MM.1S (cell line): ENCODE data around the gene FBXL7.

ENCODE experiments used
- DNase-seq: peaks from one replicate; pipeline ENCODE4 v3.0.0-alpha.2; 2015
- H2AFZ ChIP-seq: fragments of 300-600 bp; sonication (generic); 2 replicates; pipeline ENCODE4 v1.6.0; 2016; ENCODE audit warnings: antibody characterized with exemption, low read length
- H3F3A ChIP-seq: fragments of 300-600 bp; sonication (generic); 2 replicates; pipeline ENCODE4 v1.6.1; 2016; ENCODE audit warnings: mild to moderate bottlenecking, antibody characterized with exemption, low read length, moderate library complexity, mixed read lengths; ENCODE audit not compliant: insufficient read depth
- H3K27ac ChIP-seq: fragments of 300-600 bp; sonication (generic); 2 replicates; pipeline ENCODE4 v1.5.1; 2016; ENCODE audit warnings: mild to moderate bottlenecking, low read length
- H3K27me3 ChIP-seq: fragments of 300-600 bp; sonication (generic); replicated peaks from 2 replicates; pipeline ENCODE4 v1.6.0; 2016; ENCODE audit warnings: low read length; ENCODE audit not compliant: insufficient read depth
- H3K36me3 ChIP-seq: fragments of 300-600 bp; sonication (generic); replicated peaks from 2 replicates; pipeline ENCODE4 v1.6.1; 2016; ENCODE audit warnings: mild to moderate bottlenecking, low read length, mixed read lengths; ENCODE audit not compliant: insufficient read depth
- H3K4me1 ChIP-seq: fragments of 300-600 bp; sonication (generic); 2 replicates; pipeline ENCODE4 v1.6.1; 2016; ENCODE audit warnings: low read length, mixed read lengths
- H3K4me2 ChIP-seq: fragments of 300-600 bp; sonication (generic); 2 replicates; pipeline ENCODE4 v1.6.0; 2016; ENCODE audit warnings: low read depth, low read length
- H3K4me3 ChIP-seq: fragments of 300-600 bp; sonication (generic); 2 replicates; pipeline ENCODE4 v1.5.1; 2016; ENCODE audit warnings: low read length, mixed read lengths
- H3K79me2 ChIP-seq: fragments of 300-600 bp; sonication (generic); 2 replicates; pipeline ENCODE4 v1.6.1; 2016; ENCODE audit warnings: mixed run types, low read length, mixed read lengths
- H3K9ac ChIP-seq: fragments of 300-600 bp; sonication (generic); 2 replicates; pipeline ENCODE4 v1.6.1; 2016; ENCODE audit warnings: low read length, mixed read lengths
- H3K9me2 ChIP-seq: fragments of 300-600 bp; sonication (generic); replicated peaks from 2 replicates; pipeline ENCODE4 v1.6.1; 2016; ENCODE audit warnings: mild to moderate bottlenecking, low read length, mixed read lengths; ENCODE audit not compliant: insufficient read depth
- H3K9me3 ChIP-seq: fragments of 300-600 bp; sonication (generic); replicated peaks from 2 replicates; pipeline ENCODE4 v1.6.1; 2016; ENCODE audit warnings: mild to moderate bottlenecking, low read length, mixed read lengths; ENCODE audit not compliant: insufficient read depth
- H4K20me1 ChIP-seq: fragments of 300-600 bp; sonication (generic); 2 replicates; pipeline ENCODE4 v1.6.1; 2016; ENCODE audit warnings: mild to moderate bottlenecking, low read length, moderate library complexity, mixed read lengths; ENCODE audit not compliant: insufficient read depth
- CTCF ChIP-seq: fragments of 300-600 bp; sonication (generic); IDR thresholded peaks from 2 replicates; pipeline ENCODE4 v1.5.1; 2016; ENCODE audit warnings: antibody characterized with exemption, low read length, mixed read lengths
- EZH2 ChIP-seq: fragments of 300-600 bp; sonication (generic); optimal IDR thresholded peaks from 2 replicates; pipeline ENCODE3; 2017; ENCODE audit warnings: low read depth, mild to moderate bottlenecking, antibody characterized with exemption, low read length, mixed read lengths
- EZH2phosphoT487 ChIP-seq: fragments of 300-600 bp; sonication (generic); IDR thresholded peaks from 2 replicates; pipeline ENCODE4 v1.6.1; 2018; ENCODE audit warnings: antibody characterized with exemption, low read length

Gene FBXL7

GRCh38 chr5:15475367-15475766, 24.6 kb upstream of the FBXL7 start:
- Histone ChIP-seq H3K36me3 (no peaks in the 10 kb centered on the region), H2AFZ (no peak overlapping the region), H3K4me1 (no peaks in the 10 kb centered on the region), H3K9me2 (no peaks in the 10 kb centered on the region), H3K4me2 (no peak overlapping the region), H4K20me1 (no peaks in the 10 kb centered on the region), H3K9me3 (no peaks in the 10 kb centered on the region; the same call in 1 of the 2 replicates), H3K27me3 (no peaks in the 10 kb centered on the region), H3K9ac (no peak overlapping the region), H3K4me3 (no peak overlapping the region), H3K79me2 (no peaks in the 10 kb centered on the region), H3K27ac (no peak overlapping the region), H3F3A (no peaks in the 10 kb centered on the region)
- TF ChIP-seq EZH2: no peak
- TF ChIP-seq EZH2phosphoT487: no peak
- TF ChIP-seq CTCF: no peak
- DNase-seq: no peak

- TF ChIP-seq EZH2phosphoT487: no peak
- no peak for TF ChIP-seq CTCF
- no peak for TF ChIP-seq EZH2
- Histone ChIP-seq H3K9me3 (no peaks in the 10 kb centered on the region; the same call in 1 of the 2 replicates), H3K36me3 (no peaks in the 10 kb centered on the region), H3K27ac (no peak overlapping the region), H3K79me2 (no peaks in the 10 kb centered on the region), H3K4me3 (no peak overlapping the region), H3K9ac (no peak overlapping the region), H2AFZ (no peak overlapping the region), H4K20me1 (no peaks in the 10 kb centered on the region), H3K9me2 (no peaks in the 10 kb centered on the region), H3K4me1 (no peaks in the 10 kb centered on the region), H3K4me2 (no peak overlapping the region), H3K27me3 (no peaks in the 10 kb centered on the region), H3F3A (no peaks in the 10 kb centered on the region)
- DNase-seq: no peak
These were observed 23.0 kb upstream of the FBXL7 start for GRCh38 chr5:15476977-15477376.

- H3K79me2 ChIP-seq: no peaks in the 10 kb centered on the region
- H3K27ac ChIP-seq: no peak overlapping the region
- no peaks in the 10 kb centered on the region; the same call in 1 of the 2 replicates for H3K9me3 ChIP-seq
- no peaks in the 10 kb centered on the region for H4K20me1 ChIP-seq
- no peaks in the 10 kb centered on the region for H3K27me3 ChIP-seq
- no peak overlapping the region for H3K4me2 ChIP-seq
- H3K4me1 ChIP-seq: no peaks in the 10 kb centered on the region
- TF ChIP-seq CTCF (no peak), EZH2phosphoT487 (no peak), EZH2 (no peak)
- no peaks in the 10 kb centered on the region for H3F3A ChIP-seq
- no peaks in the 10 kb centered on the region for H3K9me2 ChIP-seq
- H2AFZ ChIP-seq: no peak overlapping the region
- no peak overlapping the region for H3K9ac ChIP-seq
- H3K36me3 ChIP-seq: no peaks in the 10 kb centered on the region
- H3K4me3 ChIP-seq: no peak overlapping the region
- DNase-seq: no peak
These were observed 19.5 kb upstream of the FBXL7 start for GRCh38 chr5:15480436-15480835.
